Peyer's patch (tissue), 4 donors: ENCODE data around the gene R3HDM4. TPM values are rescaled to one million over a fixed set of nuclear protein-coding genes. Genes with fewer than 3 reads are reported as not detected.
A peak's percentile ranks its signal among the peaks of the same experiment; 100 is the strongest.
"Not testable (repeated sequence)": the region's sequence is repeated elsewhere in the genome, so short reads cannot be mapped to it uniquely, and the experiment has no call there.

Source experiments
- DNase-seq, 3 donors: peaks; one replicate each; pipeline ENCODE4 v3.0.0-alpha.2; 2017 to 2019
- H3K27ac ChIP-seq, 4 donors: fragments of 200-600 bp; sonication (generic); one replicate each; pipeline ENCODE4 v1.5.1; 2016 to 2019
- H3K27me3 ChIP-seq, 2 donors: fragments of 200-600 bp; sonication (generic); one replicate each; pipeline ENCODE4 v1.5.1; 2019
- H3K36me3 ChIP-seq, 3 donors: fragments of 200-600 bp; sonication (generic); one replicate each; pipeline ENCODE4 v1.5.1; 2016 to 2019
- H3K4me1 ChIP-seq, 4 donors: fragments of 200-600 bp; sonication (generic); one replicate each; pipeline ENCODE4 v1.5.1; 2016 to 2019
- H3K4me3 ChIP-seq, 4 donors: fragments of 200-600 bp; sonication (generic); 1 replicate in 3 of 4; 2 replicates in 1 of 4; pipeline ENCODE4 v1.5.1; 2016 to 2019; ENCODE audit warnings: mild to moderate bottlenecking in 1 of 4
- H3K9me3 ChIP-seq, 4 donors: fragments of 200-600 bp; sonication (generic); one replicate each; pipeline ENCODE4 v1.5.1; 2016 to 2019; ENCODE audit warnings: mild to moderate bottlenecking in 1 of 4
- POLR2A ChIP-seq, 2 donors: fragments of 450-650 bp; IDR thresholded peaks; one replicate each; pipeline ENCODE4 v1.5.1; 2017; ENCODE audit warnings: antibody characterized with exemption in 2 of 2, mild to moderate bottlenecking in 2 of 2, moderate library complexity in 2 of 2
- total RNA-seq, 4 donors: library from RNA; depleted of rRNA; stranded (reverse); fragments of >200 nt; gene quantifications; one replicate each; pipeline ENCODE4 v1.1.0, GENCODE V29; 2016
- TF ChIP-seq, protein P1 (sequence below), 6 experiments: fragments of 450-650 bp in 4 of 6; fragments of 200-600 bp in 2 of 6; sonication (generic) in 1 of 6; IDR thresholded peaks; one replicate each; pipeline ENCODE4 v1.5.1; 2017 to 2019; ENCODE audit warnings: antibody characterized with exemption in 6 of 6, mild to moderate bottlenecking in 3 of 6, moderate library complexity in 1 of 6

The R3HDM4 gene
- total RNA-seq: 10 to 100 TPM; 20.8 to 43.5 (median 34.8) TPM

DNA sequence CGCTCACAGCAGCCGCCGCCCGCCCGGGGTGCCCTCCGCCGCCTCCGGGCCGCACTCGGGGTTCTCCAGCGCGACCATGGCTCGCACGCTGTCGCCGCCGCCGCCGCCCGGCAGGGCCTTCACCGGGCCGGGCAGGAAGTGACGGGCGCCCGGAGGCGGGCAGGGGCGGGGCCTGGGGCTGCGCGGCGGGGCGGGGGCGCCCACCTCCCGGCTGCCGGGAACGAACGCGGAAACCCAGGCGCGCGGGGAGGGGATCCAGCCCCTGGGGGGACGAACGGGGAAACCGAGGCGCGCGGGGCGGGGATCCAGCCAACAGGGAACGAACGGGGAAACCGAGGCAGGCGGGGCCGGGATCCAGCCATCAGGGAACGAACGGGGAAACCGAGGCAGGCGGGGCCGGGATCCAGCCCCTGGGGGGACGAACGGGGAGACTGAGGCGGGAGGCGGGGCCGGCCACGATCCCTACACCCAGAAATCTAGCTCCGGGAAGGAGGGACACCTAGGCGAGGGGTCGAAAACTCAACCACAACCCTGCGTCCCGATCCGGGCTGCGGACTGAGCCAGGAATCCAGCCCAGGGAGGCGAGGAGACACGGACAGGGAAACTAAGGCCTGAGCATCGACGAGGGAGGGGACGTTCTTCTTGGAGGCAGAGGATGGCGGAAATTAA lies at the start of gene R3HDM4:
Gene R3HDM4, minus strand, starts transcription at position 140 of the 669 bp plus-strand sequence. Its CDS starts 62 bp downstream, at position 78.
- H3K4me3 ChIP-seq: peak within 1 kb of the TSS; percentile 82 to 97 (median 84)
- TF ChIP-seq, protein P1, sequence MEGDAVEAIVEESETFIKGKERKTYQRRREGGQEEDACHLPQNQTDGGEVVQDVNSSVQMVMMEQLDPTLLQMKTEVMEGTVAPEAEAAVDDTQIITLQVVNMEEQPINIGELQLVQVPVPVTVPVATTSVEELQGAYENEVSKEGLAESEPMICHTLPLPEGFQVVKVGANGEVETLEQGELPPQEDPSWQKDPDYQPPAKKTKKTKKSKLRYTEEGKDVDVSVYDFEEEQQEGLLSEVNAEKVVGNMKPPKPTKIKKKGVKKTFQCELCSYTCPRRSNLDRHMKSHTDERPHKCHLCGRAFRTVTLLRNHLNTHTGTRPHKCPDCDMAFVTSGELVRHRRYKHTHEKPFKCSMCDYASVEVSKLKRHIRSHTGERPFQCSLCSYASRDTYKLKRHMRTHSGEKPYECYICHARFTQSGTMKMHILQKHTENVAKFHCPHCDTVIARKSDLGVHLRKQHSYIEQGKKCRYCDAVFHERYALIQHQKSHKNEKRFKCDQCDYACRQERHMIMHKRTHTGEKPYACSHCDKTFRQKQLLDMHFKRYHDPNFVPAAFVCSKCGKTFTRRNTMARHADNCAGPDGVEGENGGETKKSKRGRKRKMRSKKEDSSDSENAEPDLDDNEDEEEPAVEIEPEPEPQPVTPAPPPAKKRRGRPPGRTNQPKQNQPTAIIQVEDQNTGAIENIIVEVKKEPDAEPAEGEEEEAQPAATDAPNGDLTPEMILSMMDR (IDR thresholded peaks at IDR 0.05): no peak
- TF ChIP-seq POLR2A (IDR thresholded peaks at IDR 0.05): peak; percentile 43 to 45
- no peaks in the 10 kb centered on the region for H3K36me3 ChIP-seq
- peak within 1 kb of the TSS; percentile 92 to 99 (median 95) for H3K27ac ChIP-seq
- DNase-seq: peak; percentile 80 to 93 (median 91)
- H3K4me1 ChIP-seq: peaks cover 6 to 47% (median 31%) of the 10 kb centered on the region in 4 donors
- H3K9me3 ChIP-seq: no peaks in the 10 kb centered on the region
- peaks cover 0 to 20% of the 10 kb centered on the region in 2 donors for H3K27me3 ChIP-seq

DNA sequence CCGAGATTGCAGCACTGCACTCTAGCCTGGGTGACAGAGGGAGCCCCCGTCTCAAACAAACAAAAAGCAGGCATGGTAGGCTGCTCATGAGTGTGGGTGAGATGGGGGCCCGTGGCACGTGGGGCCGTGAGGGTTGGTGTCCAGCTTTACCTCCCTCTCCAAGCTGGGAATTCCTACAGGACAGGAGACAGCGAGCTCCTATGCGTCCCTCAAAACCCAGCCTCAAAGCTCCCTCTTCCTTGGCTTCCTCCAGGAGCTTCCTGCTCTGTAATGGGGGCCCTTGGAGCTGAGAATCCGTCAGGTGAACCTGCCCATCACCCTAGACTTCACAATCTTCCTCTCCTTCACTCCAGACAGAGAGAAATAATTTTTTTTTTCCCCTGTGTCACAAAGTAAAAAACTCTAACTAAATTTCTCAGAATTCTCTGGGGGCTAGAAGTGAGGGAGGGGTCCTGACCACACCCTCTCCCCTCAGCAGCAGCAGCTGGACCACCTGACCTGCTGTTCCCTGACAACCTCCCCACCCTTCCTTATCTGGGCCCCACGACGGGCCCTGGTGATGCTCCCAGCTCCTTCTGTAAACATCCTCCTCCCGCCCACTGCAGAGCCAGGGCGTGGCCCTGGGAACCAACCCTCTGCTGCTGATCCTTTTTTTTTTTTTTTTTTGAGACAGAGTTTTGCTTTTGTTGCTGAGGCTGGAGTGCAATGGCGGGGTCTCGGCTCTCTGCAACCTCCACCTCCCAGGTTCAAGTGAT lies 49.0 kb upstream of the R3HDM4 start:
- DNase-seq: peak in 1 of 3 donors; percentile 66

DNA sequence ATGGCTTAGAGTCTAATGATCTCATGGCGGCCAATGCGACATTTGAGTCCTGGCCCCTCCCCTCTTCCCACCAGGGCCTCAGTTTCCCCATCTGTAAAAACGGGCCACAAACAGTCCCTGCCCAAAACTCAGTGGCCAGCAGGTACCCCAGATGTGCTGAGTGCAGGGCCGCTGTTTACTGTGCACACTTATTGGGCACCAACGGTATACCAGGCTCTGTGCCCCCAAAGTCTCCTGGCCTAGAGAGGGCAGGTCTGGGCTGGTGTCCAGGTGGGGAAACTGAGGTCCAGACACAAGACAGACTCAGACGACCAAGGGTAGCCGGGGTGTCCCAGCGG lies 47.6 kb upstream of the R3HDM4 start:
- Histone ChIP-seq H3K27ac (no peak overlapping the region), H3K4me1 (peaks cover 0 to 9% (median 0%) of the 10 kb centered on the region in 4 donors), H3K9me3 (no peaks in the 10 kb centered on the region), H3K27me3 (no peaks in the 10 kb centered on the region), H3K36me3 (peaks cover 0 to 16% (median 0%) of the 10 kb centered on the region in 3 donors), H3K4me3 (no peak overlapping the region)
- no peak for TF ChIP-seq POLR2A (IDR thresholded peaks at IDR 0.05)
- TF ChIP-seq, protein P1 (IDR thresholded peaks at IDR 0.05): no peak
- no peak for DNase-seq

More for the DNA sequence above, 49.0 kb upstream of the R3HDM4 start:
- no peaks in the 10 kb centered on the region for H3K27me3 ChIP-seq
- H3K36me3 ChIP-seq: peaks cover 0 to 20% (median 0%) of the 10 kb centered on the region in 3 donors
- no peaks in the 10 kb centered on the region for H3K9me3 ChIP-seq
- no peak overlapping the region for H3K4me3 ChIP-seq
- no peaks in the 10 kb centered on the region for H3K4me1 ChIP-seq
- TF ChIP-seq, protein P1 (IDR thresholded peaks at IDR 0.05): no peak
- TF ChIP-seq POLR2A (IDR thresholded peaks at IDR 0.05): no peak
- no peak overlapping the region for H3K27ac ChIP-seq

DNA sequence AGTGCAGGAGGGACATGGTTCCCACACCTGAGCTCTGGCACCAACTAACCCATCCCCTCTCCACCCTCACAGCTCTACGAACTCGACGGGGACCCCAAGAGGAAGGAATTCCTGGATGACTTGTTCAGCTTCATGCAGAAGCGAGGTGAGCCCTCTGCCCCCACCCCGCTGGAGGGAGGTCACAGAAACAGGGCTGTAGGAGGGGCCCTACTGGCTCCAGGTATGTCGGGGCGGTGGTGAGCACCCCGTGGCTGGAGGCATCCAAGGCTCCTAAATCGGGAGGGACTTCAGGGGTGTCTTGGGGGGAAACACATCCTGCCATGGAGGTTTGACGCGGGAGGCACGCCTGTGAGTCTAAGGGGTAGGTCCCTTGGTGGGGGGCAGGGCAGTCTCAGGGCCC lies 47.0 kb upstream of the R3HDM4 start:
- Histone ChIP-seq H3K9me3 (no peaks in the 10 kb centered on the region), H3K4me1 (peaks cover 0 to 9% (median 3%) of the 10 kb centered on the region in 4 donors), H3K4me3 (no peak overlapping the region), H3K27ac (no peak overlapping the region), H3K36me3 (peaks cover 0 to 12% (median 0%) of the 10 kb centered on the region in 3 donors), H3K27me3 (no peaks in the 10 kb centered on the region)
- DNase-seq: no peak
- TF ChIP-seq POLR2A (IDR thresholded peaks at IDR 0.05): no peak
- TF ChIP-seq, protein P1 (IDR thresholded peaks at IDR 0.05): no peak

DNA sequence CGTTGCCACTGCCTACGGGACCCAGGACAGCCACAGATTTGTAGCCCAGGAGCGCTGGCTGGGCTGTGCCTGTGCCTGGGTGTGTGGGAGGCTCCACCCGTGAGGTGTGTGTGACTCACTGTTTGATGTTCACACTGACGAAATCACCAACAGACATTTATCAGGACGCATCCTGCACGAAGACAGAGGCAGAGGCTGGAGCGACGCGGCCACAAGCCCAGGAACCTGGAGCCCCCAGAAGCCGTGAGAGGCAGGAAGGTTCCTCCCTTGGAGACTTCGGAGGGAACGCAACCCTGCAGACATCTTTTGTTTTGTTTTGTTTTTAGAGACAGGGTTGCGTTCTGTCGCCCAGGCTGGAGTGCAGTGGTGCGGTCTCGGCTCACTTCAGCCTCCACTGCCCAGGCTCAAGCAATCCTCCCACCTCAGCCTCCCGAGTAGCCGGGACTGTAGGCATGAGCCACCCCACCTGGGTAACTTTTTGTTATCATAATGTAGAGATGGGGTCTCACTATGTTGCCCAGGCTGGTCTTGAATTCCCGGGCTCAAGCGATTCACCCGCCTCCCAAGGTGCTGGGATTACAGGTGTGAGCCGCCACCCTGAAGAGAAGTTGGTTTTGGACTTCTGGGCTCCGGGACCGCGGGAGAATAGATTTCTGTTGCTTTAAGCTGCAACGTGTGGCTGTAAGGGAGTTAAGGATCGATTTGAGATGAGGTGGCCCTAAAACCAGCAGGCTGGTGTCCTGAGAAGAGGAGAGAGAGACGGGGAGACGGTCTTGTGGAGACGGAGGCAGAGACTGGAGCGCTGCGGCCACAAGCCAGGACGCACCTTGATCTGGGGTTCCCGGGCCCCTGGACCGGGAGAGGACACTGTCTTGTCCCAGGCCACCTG lies 46.2 kb upstream of the R3HDM4 start:
- no peak for DNase-seq
- TF ChIP-seq, protein P1 (IDR thresholded peaks at IDR 0.05): no peak
- TF ChIP-seq POLR2A (IDR thresholded peaks at IDR 0.05): no peak
- Histone ChIP-seq H3K9me3 (no peaks in the 10 kb centered on the region), H3K27me3 (no peaks in the 10 kb centered on the region), H3K27ac (no peak overlapping the region), H3K4me3 (no peak overlapping the region), H3K36me3 (peaks cover 0 to 4% (median 0%) of the 10 kb centered on the region in 3 donors), H3K4me1 (peaks cover 0 to 10% (median 4%) of the 10 kb centered on the region in 4 donors)

DNA sequence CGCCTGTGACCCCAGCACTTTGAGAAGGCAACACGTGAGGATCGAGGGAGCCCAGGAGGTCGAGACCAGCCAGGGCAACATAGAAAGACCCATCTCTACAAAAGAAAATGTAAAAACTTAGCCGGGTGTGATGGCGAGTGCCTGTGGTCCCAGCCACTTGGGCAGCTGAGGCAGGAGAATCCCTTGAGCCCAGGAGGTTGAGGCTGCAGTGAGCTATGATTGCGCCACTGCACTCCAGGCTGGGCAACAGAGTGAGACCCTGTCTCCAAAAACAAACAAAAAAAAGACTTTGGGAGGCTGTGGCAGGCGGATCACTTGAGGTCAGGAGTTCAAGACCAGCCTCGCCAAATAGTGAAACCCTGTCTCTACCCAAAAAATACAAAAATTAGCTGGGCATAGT lies 44.6 kb upstream of the R3HDM4 start:
- peaks cover 3 to 22% (median 12%) of the 10 kb centered on the region in 4 donors for H3K4me1 ChIP-seq
- not testable (repeated sequence) for H3K4me3 ChIP-seq, H3K36me3 ChIP-seq, H3K27me3 ChIP-seq, H3K9me3 ChIP-seq, H3K27ac ChIP-seq, DNase-seq
